GM12875 (cell line): ENCODE results near the gene TREML4.

Source experiments
- H3K4me3 ChIP-seq: one replicate; pipeline ENCODE4 v1.5.1; 2011; ENCODE audit warnings: low read depth, low read length, control low read depth
- CTCF ChIP-seq: IDR thresholded peaks from 2 replicates; pipeline ENCODE4 v1.5.1; 2011; ENCODE audit warnings: low read depth, mild to moderate bottlenecking, control low read depth, inconsistent platforms, low read length, moderate library complexity, borderline replicate concordance; ENCODE audit not compliant: insufficient read depth

The TREML4 gene

GRCh38 chr6:41252401-41253169 lies 24.4 kb downstream of the TREML4 start:
- no peak for TF ChIP-seq CTCF

GRCh38 chr6:41255110-41255509 lies 27.0 kb downstream of the TREML4 start:
- TF ChIP-seq CTCF = no peak
- H3K4me3 ChIP-seq = no peak overlapping the region

More at GRCh38 chr6:41252401-41253169, 24.4 kb downstream of the TREML4 start:
- no peak overlapping the region for H3K4me3 ChIP-seq

- no peak overlapping the region for H3K4me3 ChIP-seq
- no peak for TF ChIP-seq CTCF
These were observed 27.6 kb downstream of the TREML4 start for GRCh38 chr6:41255638-41256246.

GRCh38 chr6:41256383-41256782 lies 28.2 kb downstream of the TREML4 start:
- no peak overlapping the region for H3K4me3 ChIP-seq

GRCh38 chr6:41257369-41258195 lies 29.4 kb downstream of the TREML4 start:
- no peak overlapping the region for H3K4me3 ChIP-seq
- TF ChIP-seq CTCF = no peak

More at GRCh38 chr6:41256383-41256782, 28.2 kb downstream of the TREML4 start:
- TF ChIP-seq CTCF = no peak

GRCh38 chr6:41258196-41258493 lies 30.0 kb downstream of the TREML4 start:
- TF ChIP-seq CTCF = no peak
- no peak overlapping the region for H3K4me3 ChIP-seq
